GM23338 (cell line): Measurements from ENCODE around the gene APBB1. TPM values are rescaled to one million over a fixed set of nuclear protein-coding genes. Genes with fewer than 3 reads are reported as not detected.
"Not testable (repeated sequence)": the region's sequence is repeated elsewhere in the genome, so short reads cannot be mapped to it uniquely, and the experiment has no call there.

ENCODE experiments used
- ATAC-seq: fragments of 200-7000 bp; cut with Tn5 transposase; 3 replicates; pipeline ENCODE4 v1.9.1; 2020
- DNase-seq: peaks from one replicate; pipeline ENCODE4 v3.0.0-alpha.2; 2015; ENCODE audit warnings: low spot score
- H2AFZ ChIP-seq: fragments of 200-600 bp; sonication (generic); 2 replicates; pipeline ENCODE4 v1.8.0; 2016; ENCODE audit warnings: antibody characterized with exemption, mild to moderate bottlenecking, moderate library complexity
- H3F3A ChIP-seq: fragments of 200-600 bp; sonication (generic); replicated peaks from 2 replicates; pipeline ENCODE4 v1.8.0; 2017; ENCODE audit warnings: antibody characterized with exemption, mixed run types, low read depth
- H3K27ac ChIP-seq: fragments of 200-600 bp; sonication (generic); 2 replicates; pipeline ENCODE4 v1.6.1; 2016; ENCODE audit warnings: low read depth
- H3K27me3 ChIP-seq: fragments of 200-600 bp; sonication (generic); 2 replicates; pipeline ENCODE4 v1.8.0; 2016; ENCODE audit warnings: mild to moderate bottlenecking, mixed run types, moderate library complexity; ENCODE audit not compliant: insufficient read depth
- H3K36me3 ChIP-seq: fragments of 200-600 bp; sonication (generic); 2 replicates; pipeline ENCODE4 v1.8.0; 2016; ENCODE audit warnings: mild to moderate bottlenecking; ENCODE audit not compliant: insufficient read depth
- H3K4me1 ChIP-seq: fragments of 200-600 bp; sonication (generic); 2 replicates; pipeline ENCODE4 v1.8.0; 2016; ENCODE audit warnings: mild to moderate bottlenecking, moderate library complexity; ENCODE audit not compliant: insufficient read depth
- H3K4me2 ChIP-seq: fragments of 200-600 bp; sonication (generic); 2 replicates; pipeline ENCODE4 v1.7.1; 2017; ENCODE audit warnings: mixed run types
- H3K4me3 ChIP-seq: fragments of 200-600 bp; sonication (generic); 2 replicates; pipeline ENCODE4 v1.6.1; 2016; ENCODE audit warnings: mixed run types
- H3K79me2 ChIP-seq: fragments of 200-600 bp; sonication (generic); replicated peaks from 2 replicates; pipeline ENCODE4 v1.8.0; 2017; ENCODE audit warnings: mild to moderate bottlenecking; ENCODE audit not compliant: insufficient read depth
- H3K9me2 ChIP-seq: fragments of 200-600 bp; sonication (generic); 2 replicates; pipeline ENCODE4 v1.8.0; 2017; ENCODE audit not compliant: insufficient read depth
- H4K20me1 ChIP-seq: fragments of 200-600 bp; sonication (generic); replicated peaks from 2 replicates; pipeline ENCODE4 v1.8.0; 2017; ENCODE audit warnings: mild to moderate bottlenecking; ENCODE audit not compliant: insufficient read depth
- H3K27ac Mint-ChIP-seq: 2 replicates; pipeline ENCODE4 v1.8.0; 2020; ENCODE audit warnings: inconsistent platforms, mild to moderate bottlenecking, moderate library complexity, mixed read lengths
- H3K27me3 Mint-ChIP-seq: 3 replicates; pipeline ENCODE4 v1.8.0; 2022; ENCODE audit warnings: low read depth, mild to moderate bottlenecking, moderate library complexity, mixed read lengths, inconsistent platforms; ENCODE audit not compliant: insufficient read depth, poor library complexity
- H3K36me3 Mint-ChIP-seq: 3 replicates; pipeline ENCODE4 v1.8.0; 2021; ENCODE audit warnings: low read depth, mild to moderate bottlenecking, inconsistent platforms, moderate library complexity, mixed read lengths
- H3K4me1 Mint-ChIP-seq: 3 replicates; pipeline ENCODE4 v1.8.0; 2020; ENCODE audit warnings: mild to moderate bottlenecking, inconsistent platforms, mixed read lengths
- H3K4me3 Mint-ChIP-seq: 3 replicates; pipeline ENCODE4 v1.8.0; 2021; ENCODE audit warnings: moderate library complexity, mild to moderate bottlenecking, inconsistent platforms, mixed read lengths
- H3K9me3 Mint-ChIP-seq: 3 replicates; pipeline ENCODE4 v1.8.0; 2020; ENCODE audit warnings: moderate library complexity, mild to moderate bottlenecking, inconsistent platforms, mixed read lengths
- EZH2phosphoT487 ChIP-seq: fragments of 200-600 bp; sonication (generic); IDR thresholded peaks from one replicate; pipeline ENCODE4 v1.8.1; 2018; ENCODE audit warnings: antibody characterized with exemption; ENCODE audit not compliant: unreplicated experiment
- JUNB ChIP-seq: IDR thresholded peaks from one replicate; pipeline ENCODE4 v1.6.1; 2016; ENCODE audit warnings: antibody characterized with exemption; ENCODE audit not compliant: unreplicated experiment
- NANOG ChIP-seq: IDR thresholded peaks from 2 replicates; pipeline ENCODE4 v1.6.1; 2016; ENCODE audit warnings: antibody characterized with exemption, borderline replicate concordance
- POLR2AphosphoS5 ChIP-seq: IDR thresholded peaks from 2 replicates; pipeline ENCODE4 v1.6.1; 2016; ENCODE audit warnings: antibody characterized with exemption, low read depth
- STAT1 ChIP-seq: IDR thresholded peaks from one replicate; pipeline ENCODE4 v1.6.1; 2016; ENCODE audit warnings: antibody characterized with exemption; ENCODE audit not compliant: unreplicated experiment
- ZNF331 ChIP-seq: fragments of 250-450 bp; sonication (Bioruptor Pico); IDR thresholded peaks from 2 replicates; pipeline ENCODE4 v1.5.0; 2020; ENCODE audit warnings: low read depth, mild to moderate bottlenecking, moderate library complexity
- polyA plus RNA-seq: library from polyadenylated mRNA; unstranded; fragments of >200 nt; fragmentation: Nextera tagmentation; extraction: Ambion mirVana; gene quantifications from 2 replicates; pipeline ENCODE4 v1.2.1, GENCODE V29; 2016
- total RNA-seq: library from RNA; depleted of rRNA; stranded (reverse); fragments of >200 nt; shearing (Covaris generic); gene quantifications from 2 replicates; pipeline ENCODE4 v1.2.3, GENCODE V29; 2014
- TF ChIP-seq, protein P1 (sequence below), 2 experiments: fragments of 200-600 bp in 1 of 2; sonication (generic) in 1 of 2; conservative IDR thresholded peaks; 2 replicates each; pipeline versions ENCODE4 v1.5.1 to v1.6.1; 2016 to 2017; ENCODE audit warnings: antibody characterized with exemption in 2 of 2, low read depth in 2 of 2, mild to moderate bottlenecking in 2 of 2, moderate library complexity in 1 of 2
- TF ChIP-seq, protein P2 (sequence below): IDR thresholded peaks from 2 replicates; pipeline ENCODE4 v1.6.1; 2016; ENCODE audit warnings: antibody characterized with exemption

Gene APBB1
- total and polyA plus RNA-seq, 2 experiments from 2014 or later, result 10.6 to 24.7 TPM

DNA sequence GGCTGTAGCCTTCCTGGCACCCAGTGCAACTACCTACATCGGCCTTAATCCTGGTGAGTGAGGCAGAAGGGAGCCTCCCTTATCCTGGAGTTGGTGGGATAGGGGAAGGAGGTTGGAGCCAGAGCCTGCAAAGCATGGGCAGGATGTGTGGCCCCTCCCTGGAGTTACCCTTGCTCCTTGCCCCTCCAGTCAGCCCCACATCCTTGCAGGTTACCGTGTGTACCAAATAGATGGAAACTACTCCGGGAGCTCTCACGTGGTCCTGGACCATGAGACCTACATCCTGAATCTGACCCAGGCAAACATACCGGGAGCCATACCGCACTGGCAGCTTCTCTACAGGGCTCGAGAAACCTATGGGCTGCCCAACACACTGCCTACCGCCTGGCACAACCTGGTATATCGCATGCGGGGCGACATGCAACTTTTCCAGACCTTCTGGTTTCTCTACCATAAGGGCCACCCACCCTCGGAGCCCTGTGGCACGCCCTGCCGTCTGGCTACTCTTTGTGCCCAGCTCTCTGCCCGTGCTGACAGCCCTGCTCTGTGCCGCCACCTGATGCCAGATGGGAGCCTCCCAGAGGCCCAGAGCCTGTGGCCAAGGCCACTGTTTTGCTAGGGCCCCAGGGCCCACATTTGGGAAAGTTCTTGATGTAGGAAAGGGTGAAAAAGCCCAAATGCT lies 24.8 kb downstream of the APBB1 start (continued):
- TF ChIP-seq, protein P1, sequence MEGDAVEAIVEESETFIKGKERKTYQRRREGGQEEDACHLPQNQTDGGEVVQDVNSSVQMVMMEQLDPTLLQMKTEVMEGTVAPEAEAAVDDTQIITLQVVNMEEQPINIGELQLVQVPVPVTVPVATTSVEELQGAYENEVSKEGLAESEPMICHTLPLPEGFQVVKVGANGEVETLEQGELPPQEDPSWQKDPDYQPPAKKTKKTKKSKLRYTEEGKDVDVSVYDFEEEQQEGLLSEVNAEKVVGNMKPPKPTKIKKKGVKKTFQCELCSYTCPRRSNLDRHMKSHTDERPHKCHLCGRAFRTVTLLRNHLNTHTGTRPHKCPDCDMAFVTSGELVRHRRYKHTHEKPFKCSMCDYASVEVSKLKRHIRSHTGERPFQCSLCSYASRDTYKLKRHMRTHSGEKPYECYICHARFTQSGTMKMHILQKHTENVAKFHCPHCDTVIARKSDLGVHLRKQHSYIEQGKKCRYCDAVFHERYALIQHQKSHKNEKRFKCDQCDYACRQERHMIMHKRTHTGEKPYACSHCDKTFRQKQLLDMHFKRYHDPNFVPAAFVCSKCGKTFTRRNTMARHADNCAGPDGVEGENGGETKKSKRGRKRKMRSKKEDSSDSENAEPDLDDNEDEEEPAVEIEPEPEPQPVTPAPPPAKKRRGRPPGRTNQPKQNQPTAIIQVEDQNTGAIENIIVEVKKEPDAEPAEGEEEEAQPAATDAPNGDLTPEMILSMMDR (conservative IDR thresholded peaks at IDR 0.05; ENCODE audit: low read depth in 2 of 2), result no peak
- TF ChIP-seq STAT1 (no peak), NANOG (no peak), EZH2phosphoT487 (no peak), JUNB (no peak), POLR2AphosphoS5 (no peak)
- TF ChIP-seq, protein P2, sequence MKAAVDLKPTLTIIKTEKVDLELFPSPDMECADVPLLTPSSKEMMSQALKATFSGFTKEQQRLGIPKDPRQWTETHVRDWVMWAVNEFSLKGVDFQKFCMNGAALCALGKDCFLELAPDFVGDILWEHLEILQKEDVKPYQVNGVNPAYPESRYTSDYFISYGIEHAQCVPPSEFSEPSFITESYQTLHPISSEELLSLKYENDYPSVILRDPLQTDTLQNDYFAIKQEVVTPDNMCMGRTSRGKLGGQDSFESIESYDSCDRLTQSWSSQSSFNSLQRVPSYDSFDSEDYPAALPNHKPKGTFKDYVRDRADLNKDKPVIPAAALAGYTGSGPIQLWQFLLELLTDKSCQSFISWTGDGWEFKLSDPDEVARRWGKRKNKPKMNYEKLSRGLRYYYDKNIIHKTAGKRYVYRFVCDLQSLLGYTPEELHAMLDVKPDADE, result no peak

DNA sequence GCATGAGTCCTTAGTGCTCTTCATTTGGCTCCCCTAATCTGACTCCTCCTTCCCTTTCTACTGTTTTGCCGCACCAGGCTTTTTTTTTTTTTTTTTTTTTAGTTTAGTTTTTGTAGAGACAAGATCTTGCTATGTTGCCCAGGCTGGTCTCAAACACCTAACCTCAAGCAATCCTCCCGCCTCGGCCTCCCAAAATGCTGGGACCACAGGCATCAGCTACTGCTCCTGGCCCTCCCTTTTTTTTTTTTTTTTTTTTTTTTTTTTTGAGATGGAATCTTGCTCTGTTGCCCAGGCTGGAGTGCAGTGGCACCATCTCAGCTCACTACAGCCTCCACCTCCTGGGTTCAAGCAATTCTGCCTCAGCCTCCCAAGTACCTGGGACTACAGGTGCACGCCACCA lies 26.6 kb downstream of the APBB1 start:
- peaks cover 11% of the 10 kb centered on the region for H3K27me3 Mint-ChIP-seq
- not testable (repeated sequence) for H3F3A ChIP-seq, H3K9me3 Mint-ChIP-seq, H3K9me2 ChIP-seq, H4K20me1 ChIP-seq, H3K4me3 ChIP-seq, H3K4me1 Mint-ChIP-seq, DNase-seq, H3K27ac ChIP-seq, H3K79me2 ChIP-seq, H3K4me3 Mint-ChIP-seq, H2AFZ ChIP-seq, H3K4me2 ChIP-seq, H3K27ac Mint-ChIP-seq, H3K36me3 ChIP-seq, H3K27me3 ChIP-seq, ATAC-seq, H3K36me3 Mint-ChIP-seq
- H3K4me1 ChIP-seq, result peaks cover 23% of the 10 kb centered on the region

DNA sequence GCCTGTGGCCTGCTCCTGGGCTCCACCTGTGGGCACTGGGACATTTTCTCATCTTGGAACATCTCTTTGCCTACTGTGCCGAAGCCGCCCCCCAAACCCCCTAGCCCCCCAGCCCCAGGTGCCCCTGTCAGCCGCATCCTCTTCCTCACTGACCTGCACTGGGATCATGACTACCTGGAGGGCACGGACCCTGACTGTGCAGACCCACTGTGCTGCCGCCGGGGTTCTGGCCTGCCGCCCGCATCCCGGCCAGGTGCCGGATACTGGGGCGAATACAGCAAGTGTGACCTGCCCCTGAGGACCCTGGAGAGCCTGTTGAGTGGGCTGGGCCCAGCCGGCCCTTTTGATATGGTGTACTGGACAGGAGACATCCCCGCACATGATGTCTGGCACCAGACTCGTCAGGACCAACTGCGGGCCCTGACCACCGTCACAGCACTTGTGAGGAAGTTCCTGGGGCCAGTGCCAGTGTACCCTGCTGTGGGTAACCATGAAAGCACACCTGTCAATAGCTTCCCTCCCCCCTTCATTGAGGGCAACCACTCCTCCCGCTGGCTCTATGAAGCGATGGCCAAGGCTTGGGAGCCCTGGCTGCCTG lies 27.3 kb downstream of the APBB1 start:
- Mint-ChIP-seq H3K27ac (no peak overlapping the region), H3K4me1 (peaks cover 9% of the 10 kb centered on the region), H3K9me3 (no peaks in the 10 kb centered on the region), H3K4me3 (peak overlapping the region; percentile 91; the same call in 2 of the 3 replicates), H3K27me3 (peaks cover 14% of the 10 kb centered on the region), H3K36me3 (no peaks in the 10 kb centered on the region)
- H3K9me2 ChIP-seq, result no peaks in the 10 kb centered on the region
- H3K79me2 ChIP-seq, result no peaks in the 10 kb centered on the region
- TF ChIP-seq JUNB (no peak), ZNF331 (CRISPR knock-in tag) (no peak), POLR2AphosphoS5 (no peak)
- DNase-seq (no peak), ATAC-seq (no peak)
- H3F3A ChIP-seq, result no peaks in the 10 kb centered on the region
- peaks cover 6% of the 10 kb centered on the region; the same call in 1 of the 2 replicates for H3K27me3 ChIP-seq
- H3K4me2 ChIP-seq, result no peak overlapping the region
- no peaks in the 10 kb centered on the region for H3K36me3 ChIP-seq
- no peak overlapping the region for H2AFZ ChIP-seq
- peaks cover 26% of the 10 kb centered on the region for H3K4me1 ChIP-seq
- H3K27ac ChIP-seq, result no peak overlapping the region
- H4K20me1 ChIP-seq, result no peaks in the 10 kb centered on the region
- H3K4me3 ChIP-seq, result no peak overlapping the region
